Memory B cell (primary cell): Measurements from ENCODE around the gene LARGE1.
A peak's percentile ranks its signal among the peaks of the same experiment; 100 is the strongest.

Experiments
- ATAC-seq: fragments of 150-1000 bp; cut with Tn5 transposase; 2 replicates; pipeline ENCODE4 v1.10.0; 2021; ENCODE audit warnings: low read depth, mild to moderate bottlenecking, moderate library complexity
- DNase-seq, 2 donors: peaks; one replicate each; pipeline ENCODE4 v3.0.0; 2022; ENCODE audit warnings: low spot score in 2 of 2
- H3K27ac Mint-ChIP-seq: one replicate; pipeline ENCODE4 v1.8.0; 2022; ENCODE audit warnings: mild to moderate bottlenecking, moderate library complexity, mixed read lengths
- H3K27me3 Mint-ChIP-seq: one replicate; pipeline ENCODE4 v1.8.0; 2022; ENCODE audit warnings: mixed read lengths
- H3K36me3 Mint-ChIP-seq: one replicate; pipeline ENCODE4 v1.8.0; 2022; ENCODE audit warnings: mild to moderate bottlenecking, mixed read lengths
- H3K4me1 Mint-ChIP-seq: one replicate; pipeline ENCODE4 v1.8.0; 2022; ENCODE audit warnings: mixed read lengths
- H3K4me3 Mint-ChIP-seq: one replicate; pipeline ENCODE4 v1.8.0; 2022; ENCODE audit warnings: mild to moderate bottlenecking, moderate library complexity, mixed read lengths
- H3K9me3 Mint-ChIP-seq: one replicate; pipeline ENCODE4 v1.8.0; 2022; ENCODE audit warnings: mixed read lengths

The LARGE1 gene

DNA sequence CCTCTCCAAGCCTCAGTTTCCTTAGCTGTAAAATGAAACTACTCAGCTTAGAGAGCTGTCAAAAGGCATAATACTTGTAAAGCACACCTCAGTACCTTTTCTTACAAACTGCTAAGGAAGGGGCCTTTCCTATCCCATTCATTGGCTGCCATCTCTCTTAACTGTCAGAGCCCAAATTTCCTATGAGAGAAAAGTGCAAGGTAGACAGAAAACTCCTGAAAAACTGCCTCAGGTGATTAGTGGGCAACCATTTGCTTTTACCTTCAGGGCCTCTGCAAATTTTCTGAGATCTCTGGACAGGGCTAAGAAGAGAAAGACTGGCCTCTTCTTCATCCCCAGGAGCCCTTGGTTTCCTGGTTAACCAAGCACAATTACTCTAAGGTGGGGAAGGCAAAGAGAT, 13.8 kb downstream of the LARGE1 start:
- Mint-ChIP-seq H3K27ac (no peak overlapping the region), H3K9me3 (no peaks in the 10 kb centered on the region), H3K4me3 (no peak overlapping the region), H3K36me3 (peaks cover 4% of the 10 kb centered on the region), H3K4me1 (peaks cover 4% of the 10 kb centered on the region), H3K27me3 (no peaks in the 10 kb centered on the region)
- ATAC-seq (no peak), DNase-seq (no peak)

DNA sequence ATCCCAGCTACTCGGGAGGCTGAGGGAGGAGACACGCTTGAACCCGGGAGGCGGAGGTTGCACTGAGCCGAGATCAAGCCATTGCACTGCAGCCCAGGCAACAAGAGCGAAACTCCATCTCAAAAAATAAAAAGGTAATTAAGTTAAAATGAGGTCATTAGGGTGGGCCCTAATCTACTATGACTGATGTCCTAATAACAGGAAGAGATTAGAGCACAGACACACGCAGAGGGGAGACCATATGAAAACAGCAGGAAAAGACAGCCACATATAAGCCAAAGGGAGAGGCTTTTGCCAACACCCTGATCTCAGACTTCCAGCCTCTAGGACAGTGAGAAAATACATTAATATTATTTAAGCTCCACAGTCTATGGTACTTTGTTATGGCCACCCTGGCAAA, 17.3 kb downstream of the LARGE1 start:
- no peak overlapping the region for H3K27ac Mint-ChIP-seq
- no peak overlapping the region for H3K4me3 Mint-ChIP-seq

DNA sequence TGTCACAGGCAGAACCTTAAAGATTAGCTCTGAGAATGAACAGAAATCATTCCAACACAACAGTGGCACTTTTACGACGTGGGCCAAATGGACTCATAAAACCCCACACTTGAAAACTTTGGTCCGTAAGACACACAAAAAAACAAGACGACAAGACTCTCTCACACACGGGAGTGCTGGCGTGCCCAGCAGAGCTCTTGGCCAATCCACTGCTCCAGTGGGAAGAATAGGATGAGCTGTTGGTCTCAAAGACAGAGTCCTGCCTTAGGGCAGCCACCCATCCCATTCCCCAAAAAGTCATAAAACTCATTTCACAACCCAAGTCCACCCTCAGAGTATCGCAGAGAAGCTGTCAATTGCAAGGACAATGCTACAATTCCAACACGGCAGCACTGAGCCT, 18.2 kb downstream of the LARGE1 start:
- Mint-ChIP-seq H3K36me3 (no peaks in the 10 kb centered on the region), H3K27ac (no peak overlapping the region), H3K4me3 (no peak overlapping the region), H3K9me3 (no peaks in the 10 kb centered on the region), H3K27me3 (peaks cover 2% of the 10 kb centered on the region), H3K4me1 (peaks cover 9% of the 10 kb centered on the region)
- ATAC-seq = no peak
- no peak for DNase-seq

More for the DNA sequence above, 17.3 kb downstream of the LARGE1 start:
- Mint-ChIP-seq H3K36me3 (no peaks in the 10 kb centered on the region), H3K27me3 (peaks cover 2% of the 10 kb centered on the region), H3K4me1 (peaks cover 6% of the 10 kb centered on the region), H3K9me3 (no peaks in the 10 kb centered on the region)
- ATAC-seq = no peak
- no peak for DNase-seq

DNA sequence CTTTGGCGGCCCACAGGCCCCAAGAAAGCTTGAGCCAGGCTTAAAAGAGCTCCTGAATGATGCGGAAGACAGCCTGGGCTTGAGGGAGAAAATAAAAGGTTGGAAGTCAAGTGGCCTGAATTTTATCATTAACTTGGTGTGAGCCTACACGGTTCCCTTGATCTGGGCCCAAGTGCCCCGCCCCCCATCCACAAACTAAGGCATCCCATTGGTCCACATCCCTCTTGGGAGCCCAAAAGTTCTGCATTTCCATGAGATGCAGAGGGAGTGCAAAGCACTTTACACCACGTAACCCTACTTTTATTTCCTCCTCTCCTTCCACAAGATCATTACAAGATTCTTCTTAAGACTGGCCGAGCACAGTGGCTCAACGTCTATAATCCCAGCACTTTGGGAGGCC, 22.2 kb downstream of the LARGE1 start:
- DNase-seq = no peak
- no peak overlapping the region for H3K27ac Mint-ChIP-seq
- H3K36me3 Mint-ChIP-seq = peaks cover 4% of the 10 kb centered on the region
- H3K27me3 Mint-ChIP-seq = peaks cover 2% of the 10 kb centered on the region
- H3K9me3 Mint-ChIP-seq = peaks cover 2% of the 10 kb centered on the region
- no peak overlapping the region for H3K4me3 Mint-ChIP-seq
- peaks cover 22% of the 10 kb centered on the region for H3K4me1 Mint-ChIP-seq
- no peak for ATAC-seq

DNA sequence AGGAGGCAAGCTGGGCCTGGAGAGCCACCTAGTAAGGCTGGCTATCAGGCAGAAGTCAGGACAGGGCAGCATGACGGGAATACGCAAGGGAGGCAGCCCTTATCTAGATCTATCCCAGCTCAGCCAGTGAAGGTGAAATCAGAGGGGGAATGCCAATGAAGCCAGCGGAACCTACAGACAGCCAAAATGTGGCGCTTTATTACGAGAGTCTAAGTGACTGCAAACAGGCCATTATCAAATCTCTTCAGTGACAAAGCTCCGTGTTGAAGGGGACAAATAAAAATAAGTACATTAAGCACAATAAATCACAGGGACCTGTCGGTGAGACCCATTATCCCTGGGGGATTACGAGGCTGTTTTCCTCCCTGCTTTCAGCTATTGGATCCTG, 22.8 kb downstream of the LARGE1 start:
- peaks cover 2% of the 10 kb centered on the region for H3K9me3 Mint-ChIP-seq
- H3K27me3 Mint-ChIP-seq = peaks cover 2% of the 10 kb centered on the region
- peak overlapping the region; percentile 64 for H3K4me3 Mint-ChIP-seq
- ATAC-seq (no peak), DNase-seq (no peak)
- peak overlapping the region; percentile 86 for H3K27ac Mint-ChIP-seq
- peaks cover 22% of the 10 kb centered on the region for H3K4me1 Mint-ChIP-seq
- H3K36me3 Mint-ChIP-seq = peaks cover 4% of the 10 kb centered on the region

DNA sequence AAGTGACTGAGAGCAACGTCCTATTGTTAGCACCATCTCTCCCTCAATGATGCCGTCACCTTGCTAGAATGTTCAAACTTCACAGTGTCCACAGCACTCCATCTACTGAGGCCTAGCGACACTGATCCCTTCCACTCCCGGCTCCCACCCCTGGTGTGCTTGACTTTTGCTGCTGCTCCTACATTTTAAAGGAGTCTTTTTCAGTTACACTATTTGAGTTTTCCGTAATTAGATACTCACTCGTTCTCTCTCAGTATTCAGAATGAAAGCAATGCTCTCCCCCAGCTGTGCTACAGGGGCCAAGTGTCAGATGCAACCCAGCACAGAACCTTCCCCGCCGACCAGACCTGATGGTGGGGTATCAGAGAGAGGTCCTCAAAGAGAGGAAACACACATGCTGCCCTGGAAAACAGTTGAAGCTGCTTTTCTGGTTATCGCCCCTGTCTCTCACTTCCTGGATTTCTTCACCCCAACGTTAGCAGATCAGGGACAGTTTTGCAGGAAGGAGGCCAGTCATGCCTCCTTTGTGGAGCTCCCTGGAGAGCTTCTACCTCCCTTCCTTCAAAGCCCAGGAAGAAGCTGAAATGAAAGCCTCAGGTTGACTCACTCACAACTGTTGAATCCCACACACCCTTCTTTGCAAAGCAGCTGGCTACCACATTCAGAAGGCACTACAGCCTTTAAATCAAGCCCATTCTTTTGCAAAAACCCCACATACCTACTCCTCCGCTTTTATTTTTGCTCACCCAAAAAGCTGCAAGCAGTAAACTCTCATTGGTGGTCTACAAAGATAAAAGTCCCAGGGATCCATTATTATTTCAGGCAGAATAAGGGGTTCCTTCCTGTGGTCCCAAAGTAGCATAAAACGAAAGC, 23.5 kb downstream of the LARGE1 start:
- no peak for DNase-seq
- peak overlapping the region; percentile 64 for H3K4me3 Mint-ChIP-seq
- peaks cover 2% of the 10 kb centered on the region for H3K9me3 Mint-ChIP-seq
- ATAC-seq = peak; percentile 9
- peaks cover 2% of the 10 kb centered on the region for H3K27me3 Mint-ChIP-seq
- H3K4me1 Mint-ChIP-seq = peaks cover 28% of the 10 kb centered on the region
- peak overlapping the region; percentile 86 for H3K27ac Mint-ChIP-seq
- H3K36me3 Mint-ChIP-seq = peaks cover 4% of the 10 kb centered on the region

DNA sequence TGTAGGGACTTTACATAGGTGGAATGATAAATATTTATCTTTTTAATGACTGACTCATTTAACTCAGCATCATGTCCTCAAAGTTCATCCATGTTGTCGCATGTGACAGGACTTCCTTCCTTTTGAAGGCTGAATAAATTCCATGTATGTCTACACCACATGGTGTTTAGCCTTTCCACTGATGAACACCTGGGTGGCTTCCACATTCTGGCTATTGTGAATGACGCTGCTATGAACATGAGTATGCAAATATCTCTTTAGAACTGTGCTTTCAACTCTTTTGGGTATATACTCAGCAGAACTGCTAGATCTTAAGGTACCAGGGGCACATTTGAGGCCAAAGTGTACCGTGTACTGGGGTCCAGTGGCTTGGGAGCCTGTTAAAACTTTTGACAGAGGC, 24.1 kb downstream of the LARGE1 start:
- peaks cover 28% of the 10 kb centered on the region for H3K4me1 Mint-ChIP-seq
- H3K4me3 Mint-ChIP-seq = peak overlapping the region; percentile 64
- H3K36me3 Mint-ChIP-seq = peaks cover 4% of the 10 kb centered on the region
- H3K9me3 Mint-ChIP-seq = peaks cover 2% of the 10 kb centered on the region
- H3K27me3 Mint-ChIP-seq = peaks cover 2% of the 10 kb centered on the region
- peak overlapping the region; percentile 86 for H3K27ac Mint-ChIP-seq
- peak in 1 of 2 donors; percentile 27 for DNase-seq
- ATAC-seq = peak; percentile 92

DNA sequence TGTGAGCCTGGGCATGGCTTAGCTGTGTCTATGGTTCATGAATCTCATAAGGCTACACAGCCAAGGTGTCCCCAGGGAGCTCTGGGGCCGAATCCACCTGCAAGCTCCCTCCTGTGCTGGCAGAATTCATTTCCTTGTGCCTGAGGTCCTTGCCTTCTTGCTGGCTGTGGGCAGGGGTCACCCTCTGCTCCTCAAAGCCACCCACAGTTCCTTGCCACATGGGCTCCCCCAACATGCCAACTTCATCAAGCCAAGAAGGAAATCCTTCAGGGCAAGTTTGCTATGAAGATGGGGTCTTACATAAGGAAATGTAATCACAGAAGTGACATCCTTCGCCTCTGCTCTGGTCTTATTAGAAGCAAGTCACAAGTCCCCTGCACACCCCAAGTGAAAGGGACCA, 24.8 kb downstream of the LARGE1 start:
- no peak for DNase-seq
- no peak overlapping the region for H3K4me3 Mint-ChIP-seq
- peaks cover 2% of the 10 kb centered on the region for H3K9me3 Mint-ChIP-seq
- H3K36me3 Mint-ChIP-seq = peaks cover 4% of the 10 kb centered on the region
- H3K27ac Mint-ChIP-seq = peak overlapping the region; percentile 86
- peaks cover 28% of the 10 kb centered on the region for H3K4me1 Mint-ChIP-seq
- ATAC-seq = no peak
- peaks cover 2% of the 10 kb centered on the region for H3K27me3 Mint-ChIP-seq

DNA sequence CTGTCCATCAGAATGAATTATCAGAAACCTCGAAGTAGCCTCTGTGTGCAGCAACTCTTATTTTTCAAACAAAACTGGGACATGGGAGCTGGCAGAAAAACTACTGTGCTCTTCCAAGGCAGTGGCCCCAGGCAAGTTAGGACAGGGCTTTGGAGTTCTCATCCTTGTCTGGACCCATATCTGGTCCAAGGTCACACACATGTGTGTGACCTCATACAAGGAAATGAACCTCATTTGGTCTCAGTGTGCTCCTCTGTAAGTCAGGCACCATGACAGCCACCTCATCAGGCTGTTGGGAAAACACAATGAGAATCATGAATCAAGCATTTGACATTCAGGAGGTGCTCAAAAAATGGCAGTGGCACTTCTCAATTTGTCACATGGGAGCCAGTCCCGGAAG, 25.8 kb downstream of the LARGE1 start:
- H3K36me3 Mint-ChIP-seq = peaks cover 4% of the 10 kb centered on the region
- ATAC-seq (no peak), DNase-seq (no peak)
- H3K9me3 Mint-ChIP-seq = peaks cover 2% of the 10 kb centered on the region
- H3K27me3 Mint-ChIP-seq = peaks cover 2% of the 10 kb centered on the region
- H3K4me1 Mint-ChIP-seq = peaks cover 29% of the 10 kb centered on the region
- no peak overlapping the region for H3K4me3 Mint-ChIP-seq
- H3K27ac Mint-ChIP-seq = no peak overlapping the region

DNA sequence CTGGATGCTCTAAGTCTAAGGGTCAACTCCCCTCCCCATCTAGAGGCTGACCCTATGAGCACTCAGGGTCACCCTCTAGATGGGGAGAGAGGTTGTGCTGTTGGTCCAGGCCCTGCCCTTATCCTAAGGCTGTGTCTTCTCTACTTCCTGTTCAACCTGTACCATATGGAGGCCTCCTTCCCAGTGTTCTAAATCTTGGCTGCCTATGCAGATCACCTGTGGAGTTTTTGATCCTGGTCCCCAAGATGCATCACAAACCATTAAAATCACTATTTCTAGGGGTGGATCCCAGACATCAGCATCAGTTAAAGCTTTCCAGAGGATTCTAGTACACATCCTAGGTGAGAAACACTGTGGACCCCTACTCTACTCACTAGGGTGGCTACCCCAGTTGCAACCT, 26.2 kb downstream of the LARGE1 start:
- no peak for ATAC-seq
- Mint-ChIP-seq H3K4me1 (peaks cover 32% of the 10 kb centered on the region), H3K27ac (no peak overlapping the region), H3K36me3 (peaks cover 4% of the 10 kb centered on the region), H3K9me3 (peaks cover 2% of the 10 kb centered on the region), H3K4me3 (no peak overlapping the region), H3K27me3 (peaks cover 2% of the 10 kb centered on the region)
- no peak for DNase-seq

DNA sequence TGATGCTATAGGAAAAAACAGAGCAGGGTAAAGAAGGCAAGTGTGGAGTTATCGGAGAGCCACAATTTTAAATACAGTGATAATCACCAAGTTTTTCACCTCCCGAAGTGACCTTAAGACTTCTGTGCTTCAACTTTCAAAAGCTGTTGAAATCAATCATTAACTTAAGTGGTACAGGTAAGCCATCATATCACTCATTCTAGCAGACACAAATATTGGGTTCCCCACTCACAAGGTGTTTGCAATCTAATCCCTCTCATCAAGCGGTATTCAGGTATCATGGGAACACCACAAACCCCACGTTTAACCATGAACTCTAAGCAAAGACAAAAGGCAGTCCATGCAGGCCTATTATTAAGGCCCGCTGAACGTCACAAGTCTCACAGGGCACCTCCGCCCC, 26.8 kb downstream of the LARGE1 start:
- Mint-ChIP-seq H3K36me3 (peaks cover 4% of the 10 kb centered on the region), H3K27ac (no peak overlapping the region), H3K27me3 (no peaks in the 10 kb centered on the region), H3K4me1 (peaks cover 35% of the 10 kb centered on the region), H3K9me3 (peaks cover 2% of the 10 kb centered on the region), H3K4me3 (no peak overlapping the region)
- no peak for ATAC-seq
- DNase-seq = no peak

DNA sequence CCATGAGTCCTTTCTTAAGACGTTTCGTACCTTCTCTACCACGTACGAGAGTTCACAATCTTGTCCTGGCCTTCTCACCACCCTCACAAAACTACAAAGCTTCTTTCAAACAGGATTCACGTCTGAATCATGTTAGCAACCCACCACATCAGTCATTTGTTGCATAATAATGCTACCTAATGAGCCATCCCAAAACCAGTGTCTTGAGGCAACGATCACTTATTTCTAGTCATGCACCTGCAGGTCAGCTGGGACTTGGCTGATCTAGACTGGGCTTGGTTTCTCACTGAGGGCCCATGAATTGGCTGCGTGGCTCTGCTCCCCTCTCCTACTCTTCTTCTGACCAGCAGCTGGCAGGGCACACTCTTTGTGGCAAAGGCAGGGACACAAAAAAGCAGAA, 28.3 kb downstream of the LARGE1 start:
- H3K9me3 Mint-ChIP-seq = peaks cover 2% of the 10 kb centered on the region
- H3K27ac Mint-ChIP-seq = no peak overlapping the region
- peaks cover 5% of the 10 kb centered on the region for H3K36me3 Mint-ChIP-seq
- H3K4me1 Mint-ChIP-seq = peaks cover 32% of the 10 kb centered on the region
- ATAC-seq (no peak), DNase-seq (no peak)
- H3K4me3 Mint-ChIP-seq = no peak overlapping the region
- no peaks in the 10 kb centered on the region for H3K27me3 Mint-ChIP-seq

DNA sequence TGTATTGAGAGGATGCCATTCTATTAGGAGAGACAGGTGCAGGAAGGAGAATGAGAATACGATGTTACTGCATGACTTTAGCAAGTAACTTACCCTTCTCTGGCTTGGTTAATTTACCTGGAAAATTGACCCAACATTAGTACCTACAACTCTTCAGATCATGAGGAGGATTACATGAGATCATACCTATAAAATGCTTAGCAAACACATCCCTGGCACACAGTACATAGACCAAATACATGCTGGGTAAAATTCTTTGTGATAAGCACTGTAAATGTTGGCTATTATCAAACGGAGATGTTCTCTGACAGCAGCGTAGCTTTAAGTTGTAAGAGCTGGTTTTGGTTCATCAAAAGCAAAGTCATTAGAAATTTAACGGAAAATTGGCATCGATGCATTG, 28.8 kb downstream of the LARGE1 start:
- peaks cover 2% of the 10 kb centered on the region for H3K9me3 Mint-ChIP-seq
- no peaks in the 10 kb centered on the region for H3K27me3 Mint-ChIP-seq
- H3K4me3 Mint-ChIP-seq = no peak overlapping the region
- DNase-seq (no peak), ATAC-seq (no peak)
- no peak overlapping the region for H3K27ac Mint-ChIP-seq
- H3K36me3 Mint-ChIP-seq = peaks cover 5% of the 10 kb centered on the region
- peaks cover 27% of the 10 kb centered on the region for H3K4me1 Mint-ChIP-seq

DNA sequence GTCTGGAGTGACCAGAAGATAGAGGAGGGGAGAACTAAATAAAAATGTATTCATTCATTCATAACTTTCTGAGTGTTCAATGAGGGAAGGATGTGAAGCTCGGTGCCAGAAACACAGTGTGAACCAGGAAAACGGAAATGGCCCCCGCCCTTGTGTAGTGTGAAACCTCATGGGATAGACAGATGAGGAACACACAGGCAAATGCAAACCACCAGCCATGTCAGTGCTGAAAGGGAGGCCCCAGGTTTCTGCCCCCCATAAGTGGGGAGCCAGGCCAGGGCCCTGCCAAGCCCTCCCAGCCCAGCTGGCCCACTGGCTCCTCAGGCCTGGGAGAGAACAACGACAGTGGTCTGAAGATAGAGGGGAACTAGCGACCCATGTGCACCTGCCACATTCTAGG, 30.5 kb downstream of the LARGE1 start:
- Mint-ChIP-seq H3K4me1 (peaks cover 21% of the 10 kb centered on the region), H3K9me3 (no peaks in the 10 kb centered on the region), H3K27me3 (no peaks in the 10 kb centered on the region), H3K27ac (peak overlapping the region; percentile 7), H3K4me3 (peak overlapping the region; percentile 55), H3K36me3 (peaks cover 3% of the 10 kb centered on the region)
- ATAC-seq (peak; percentile 57), DNase-seq (no peak)

DNA sequence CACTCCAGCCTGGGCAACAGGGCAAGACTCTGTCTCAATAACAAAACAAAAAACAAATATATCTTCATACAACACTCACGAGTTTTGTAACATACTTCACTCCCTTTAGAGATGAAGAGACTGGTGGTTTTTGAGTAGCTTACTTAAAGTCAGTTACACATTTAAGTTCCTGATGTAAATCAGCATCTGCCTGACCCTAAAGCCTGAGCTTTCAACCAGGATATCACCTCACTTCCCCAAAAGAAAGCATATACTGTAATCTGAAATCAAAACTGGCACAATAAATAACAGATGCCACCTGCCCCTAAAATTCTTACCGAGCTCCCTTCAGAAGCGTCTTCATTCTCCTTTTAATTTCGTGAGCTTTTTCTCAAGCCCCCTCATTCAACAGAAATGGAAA, 31.5 kb downstream of the LARGE1 start:
- Mint-ChIP-seq H3K4me3 (no peak overlapping the region), H3K36me3 (peaks cover 1% of the 10 kb centered on the region), H3K9me3 (no peaks in the 10 kb centered on the region), H3K27me3 (peaks cover 3% of the 10 kb centered on the region), H3K4me1 (peaks cover 26% of the 10 kb centered on the region), H3K27ac (no peak overlapping the region)
- no peak for DNase-seq
- peak; percentile 50 for ATAC-seq
